GM12878 (cell line): ENCODE data around the gene SSH2.

Experiments used
- BCL11A ChIP-seq: IDR thresholded peaks from 2 replicates; pipeline ENCODE4 v1.6.1; 2011; ENCODE audit warnings: low read depth, low read length
- BRCA1 ChIP-seq: IDR thresholded peaks from 2 replicates; pipeline ENCODE4 v1.6.1; 2011; ENCODE audit warnings: low read depth, low read length, improper control_type of control experiment
- CEBPB ChIP-seq, 2 experiments: fragments of 150-350 bp in 1 of 2; IDR thresholded peaks; 2 replicates each; pipeline ENCODE4 v1.6.1; 2012 to 2014; ENCODE audit warnings: low read depth in 2 of 2, low read length in 2 of 2, borderline replicate concordance in 1 of 2, inconsistent platforms in 1 of 2
- CHD4 ChIP-seq: fragments of 200-600 bp; sonication (generic); IDR thresholded peaks from 2 replicates; pipeline ENCODE4 v1.6.1; 2016; ENCODE audit warnings: mild to moderate bottlenecking
- CTCF ChIP-seq, 3 experiments: IDR thresholded peaks in 2 of 3; conservative IDR thresholded peaks in 1 of 3; 2 replicates each; pipeline ENCODE4 v1.5.1; 2011; ENCODE audit warnings: low read depth in 3 of 3, low read length in 3 of 3, mild to moderate bottlenecking in 3 of 3, control low read depth in 2 of 3, moderate library complexity in 2 of 3, inconsistent platforms in 1 of 3, mixed read lengths in 1 of 3; ENCODE audit not compliant: control insufficient read depth in 2 of 3, insufficient read depth in 1 of 3; ENCODE audit errors: extremely low read depth in 1 of 3
- EP300 ChIP-seq, 2 experiments: fragments of 150-350 bp in 1 of 2; IDR thresholded peaks; 2 replicates each; pipeline ENCODE4 v1.6.1; 2011 to 2012; ENCODE audit warnings: low read depth in 2 of 2, low read length in 2 of 2, borderline replicate concordance in 1 of 2, improper control_type of control experiment in 1 of 2, inconsistent platforms in 1 of 2; ENCODE audit not compliant: control insufficient read depth in 1 of 2
- FOS ChIP-seq: IDR thresholded peaks from 3 replicates; pipeline ENCODE4 v1.6.1; 2011; ENCODE audit warnings: borderline replicate concordance; ENCODE audit not compliant: insufficient read length; ENCODE audit errors: extremely low read depth
- GABPA ChIP-seq: IDR thresholded peaks from 2 replicates; pipeline ENCODE4 v1.6.1; 2014; ENCODE audit warnings: antibody characterized with exemption, low read depth, mild to moderate bottlenecking, inconsistent platforms
- HDGF ChIP-seq: fragments of 450-650 bp; IDR thresholded peaks from 2 replicates; pipeline ENCODE4 v1.6.1; 2016; ENCODE audit warnings: antibody characterized with exemption
- MAX ChIP-seq: IDR thresholded peaks from 2 replicates; pipeline ENCODE4 v1.6.1; 2012; ENCODE audit warnings: low read depth, low read length, improper control_type of control experiment
- MXI1 ChIP-seq: fragments of 150-350 bp; IDR thresholded peaks from 2 replicates; pipeline ENCODE4 v1.6.1; 2011; ENCODE audit warnings: low read depth, mild to moderate bottlenecking, inconsistent platforms, low read length, improper control_type of control experiment
- SMC3 ChIP-seq: IDR thresholded peaks from 2 replicates; pipeline ENCODE4 v1.6.1; 2011; ENCODE audit warnings: low read length, improper control_type of control experiment, borderline replicate concordance
- TAF1 ChIP-seq: IDR thresholded peaks from 2 replicates; pipeline ENCODE4 v1.6.1; 2011; ENCODE audit warnings: mild to moderate bottlenecking, low read depth, low read length, borderline replicate concordance
- ZNF274 ChIP-seq: IDR thresholded peaks from one replicate; pipeline ENCODE4 v1.8.0; 2011; ENCODE audit not compliant: insufficient read length, insufficient read depth

- TF ChIP-seq EP300 (IDR thresholded peaks at IDR 0.05; ENCODE audit: borderline replicate concordance in 1 of 2, control insufficient read depth in 1 of 2, low read depth in 2 of 2, low read length in 2 of 2) (no peak), MXI1 (no peak), ZNF274 (no peak), BRCA1 (no peak), TAF1 (no peak), MAX (no peak), SMC3 (no peak), GABPA (no peak), CEBPB (IDR thresholded peaks at IDR 0.05; ENCODE audit: borderline replicate concordance in 1 of 2, low read depth in 2 of 2, low read length in 2 of 2) (no peak), BCL11A (no peak), CTCF (IDR thresholded peaks at IDR 0.05 in 2 of 3, conservative IDR thresholded peaks at IDR 0.05 in 1 of 3; ENCODE audit: control insufficient read depth in 2 of 3, extremely low read depth in 1 of 3, insufficient read depth in 1 of 3, low read depth in 3 of 3, low read length in 3 of 3) (no peak), FOS (no peak), CHD4 (no peak), HDGF (no peak)
Measured at GRCh38 chr17:29667969-29668368, 262.1 kb downstream of the SSH2 start.
